K562 (cell line): ENCODE results near the gene ERC2. TPM values are rescaled to one million over a fixed set of nuclear protein-coding genes. Genes with fewer than 3 reads are reported as not detected.

Source experiments
- ATAC-seq: fragments of 200-7000 bp; cut with Tn5 transposase; 3 replicates; pipeline ENCODE4 v1.9.1; 2020; ENCODE audit warnings: moderate library complexity
- BruUV-seq: library from RNA; stranded (reverse); fragments of 400-500 nt; replicated peaks from 2 replicates; lab custom pipeline; 2021; lab: Mats Ljungman, UMichigan
- CTCF ChIA-PET: fragments of 300-600 bp; formaldehyde crosslinking; extraction: SDS; loops from one replicate; lab custom pipeline; 2021; ENCODE audit warnings: low intra/inter-chr PET ratio; lab: Yijun Ruan, JAX
- POLR2A ChIA-PET: fragments of 300-600, 350-650 bp; sonication (Branson Sonifier 250); formaldehyde crosslinking; extraction: SDS; loops from one replicate; lab custom pipeline; 2021; ENCODE audit warnings: antibody characterized with exemption, inconsistent platforms; lab: Yijun Ruan, JAX
- DNase-seq, 4 experiments: peaks; one replicate each; pipeline versions ENCODE4 v3.0.0 to v3.0.0-alpha.2; 2011 to 2018; ENCODE audit warnings: low spot score in 3 of 4, mixed read lengths in 3 of 4; ENCODE audit errors: extremely low read depth in 1 of 4
- FAIRE-seq: peaks from 2 replicates; lab custom pipeline; 2011; peaks lifted over from hg19 to GRCh38; lab: Jason Lieb, UNC
- H2AFZ ChIP-seq: 2 replicates; pipeline ENCODE4 v1.6.0; 2011; ENCODE audit warnings: low read depth, low read length, control low read depth, inconsistent platforms
- H3K27ac ChIP-seq: fragments of 200-600 bp; 3 replicates; pipeline ENCODE4 v1.8.0; 2011; ENCODE audit warnings: low read depth, mild to moderate bottlenecking, control low read depth, inconsistent platforms, low read length, moderate library complexity, mixed read lengths; ENCODE audit errors: extremely low read depth
- H3K27me3 ChIP-seq, 2 experiments: fragments of 300-600 bp in 1 of 2; 2 replicates in 1 of 2; 3 replicates in 1 of 2; pipeline versions ENCODE4 v1.6.0 to v1.8.0; 2011; ENCODE audit warnings: inconsistent platforms in 2 of 2, low read length in 2 of 2, mild to moderate bottlenecking in 1 of 2, mixed read lengths in 1 of 2, moderate library complexity in 1 of 2; ENCODE audit not compliant: control insufficient read depth in 2 of 2, insufficient read depth in 2 of 2
- H3K36me3 ChIP-seq: fragments of 300-600 bp; 3 replicates; pipeline ENCODE4 v1.8.0; 2011; ENCODE audit warnings: mild to moderate bottlenecking, low read length, inconsistent platforms; ENCODE audit not compliant: control insufficient read depth, insufficient read depth
- H3K4me1 ChIP-seq, 2 experiments: fragments of 200-600 bp in 1 of 2; replicated peaks in 1 of 2; 2 replicates in 1 of 2; 3 replicates in 1 of 2; pipeline versions ENCODE4 v1.5.1 to v1.8.0; 2011; ENCODE audit warnings: inconsistent platforms in 2 of 2, low read length in 2 of 2, mild to moderate bottlenecking in 1 of 2, mixed read lengths in 1 of 2, moderate library complexity in 1 of 2; ENCODE audit not compliant: control insufficient read depth in 2 of 2, insufficient read depth in 2 of 2
- H3K4me2 ChIP-seq: 2 replicates; pipeline ENCODE4 v1.6.1; 2011; ENCODE audit warnings: low read length, control low read depth, inconsistent platforms, mixed read lengths; ENCODE audit not compliant: insufficient read depth
- H3K4me3 ChIP-seq: fragments of 200-600 bp; sonication (generic), shearing (Covaris generic); 2 replicates; pipeline ENCODE4 v1.5.1; 2016; ENCODE audit warnings: control low read depth, inconsistent platforms
- H3K79me2 ChIP-seq: fragments of 200-600 bp; 3 replicates; pipeline ENCODE4 v1.8.0; 2011; ENCODE audit warnings: low read length, inconsistent platforms; ENCODE audit not compliant: control insufficient read depth, insufficient read depth
- H3K9ac ChIP-seq, 2 experiments: 2 replicates each; pipeline versions ENCODE4 v1.6.0 to v1.6.1; 2011; ENCODE audit warnings: low read depth in 2 of 2, low read length in 2 of 2, control low read depth in 1 of 2, inconsistent platforms in 1 of 2, mild to moderate bottlenecking in 1 of 2, mixed read lengths in 1 of 2; ENCODE audit not compliant: insufficient read depth in 1 of 2
- H3K9me1 ChIP-seq: one replicate; pipeline ENCODE4 v1.6.0; 2011; ENCODE audit warnings: inconsistent platforms, mild to moderate bottlenecking, low read length, moderate library complexity; ENCODE audit not compliant: control insufficient read depth, insufficient read depth
- H3K9me3 ChIP-seq: replicated peaks from 2 replicates; pipeline ENCODE4 v1.5.1; 2011; ENCODE audit warnings: low read depth, low read length, inconsistent platforms; ENCODE audit not compliant: control insufficient read depth, insufficient read depth
- H4K20me1 ChIP-seq: replicated peaks from 2 replicates; pipeline ENCODE4 v1.6.1; 2011; ENCODE audit warnings: low read length, inconsistent platforms, mixed read lengths; ENCODE audit not compliant: control insufficient read depth, insufficient read depth
- CEBPG ChIP-seq, 3 experiments: fragments of 200-800 bp in 1 of 3; sonication (Bioruptor generic) in 1 of 3; sonication (generic) in 1 of 3; formaldehyde crosslinking in 1 of 3; IDR thresholded peaks in 2 of 3; conservative IDR thresholded peaks in 1 of 3; 2 replicates each; pipeline versions ENCODE4 v1.6.1 to v1.8.0; 2016 to 2022; ENCODE audit warnings: missing compliant biosample characterization in 2 of 3, missing genetic modification characterization in 2 of 3, mild to moderate bottlenecking in 1 of 3, missing genetic modification reagents in 1 of 3
- CSDE1 ChIP-seq, 2 experiments: fragments of 450-650 bp; IDR thresholded peaks; 2 replicates each; pipeline ENCODE4 v1.6.1; 2016; ENCODE audit warnings: mild to moderate bottlenecking in 1 of 2
- EHMT2 ChIP-seq: fragments of 450-650 bp; IDR thresholded peaks from 2 replicates; pipeline ENCODE4 v1.6.1; 2018; ENCODE audit warnings: antibody characterized with exemption
- EP300 ChIP-seq: IDR thresholded peaks from 2 replicates; pipeline ENCODE4 v1.6.1; 2012; ENCODE audit warnings: low read length, improper control_type of control experiment
- GATAD2B ChIP-seq: fragments of 450-650 bp; IDR thresholded peaks from 2 replicates; pipeline ENCODE4 v1.6.1; 2017; ENCODE audit warnings: mild to moderate bottlenecking, borderline replicate concordance
- NFATC3 ChIP-seq: fragments of 450-650 bp; IDR thresholded peaks from 2 replicates; pipeline ENCODE4 v1.6.1; 2017; ENCODE audit warnings: mild to moderate bottlenecking
- NR4A1 ChIP-seq, 2 experiments: fragments of 250-450 bp in 1 of 2; fragments of 450-650 bp in 1 of 2; sonication (Bioruptor Pico) in 1 of 2; IDR thresholded peaks; 2 replicates each; pipeline versions ENCODE4 v1.4.0 to v1.6.1; 2016 to 2020; ENCODE audit warnings: mild to moderate bottlenecking in 2 of 2, missing compliant biosample characterization in 1 of 2, missing genetic modification characterization in 1 of 2, moderate library complexity in 1 of 2
- RBM14 ChIP-seq: fragments of 200-400 bp; formaldehyde crosslinking; IDR thresholded peaks from 2 replicates; pipeline ENCODE4 v1.6.1; 2018; ENCODE audit warnings: low read depth, mild to moderate bottlenecking, low read length, moderate library complexity, borderline replicate concordance; ENCODE audit not compliant: insufficient read depth
- SAFB ChIP-seq: fragments of 200-400 bp; formaldehyde crosslinking; IDR thresholded peaks from 2 replicates; pipeline ENCODE4 v1.6.1; 2017; ENCODE audit warnings: low read depth, low read length, borderline replicate concordance
- SNIP1 ChIP-seq: fragments of 450-650 bp; IDR thresholded peaks from 2 replicates; pipeline ENCODE4 v1.7.1; 2017; ENCODE audit warnings: low read depth, mild to moderate bottlenecking
- SRSF3 ChIP-seq: fragments of 200-400 bp; formaldehyde crosslinking; IDR thresholded peaks from 2 replicates; pipeline ENCODE4 v1.6.1; 2016; ENCODE audit warnings: mild to moderate bottlenecking, low read length, moderate library complexity; ENCODE audit not compliant: insufficient read depth
- ZFP1 ChIP-seq: fragments of 450-650 bp; formaldehyde crosslinking; IDR thresholded peaks from 2 replicates; pipeline ENCODE4 v1.4.0; 2020; ENCODE audit warnings: mild to moderate bottlenecking, mixed read lengths
- ZNF165 ChIP-seq: fragments of 250-450 bp; sonication (Bioruptor Pico); IDR thresholded peaks from 2 replicates; pipeline ENCODE4 v1.4.0; 2020; ENCODE audit warnings: borderline replicate concordance
- in situ Hi-C: fragments of 300-500 bp; cut with MboI; formaldehyde crosslinking; loops from 4 replicates; pipeline ENCODE4 v1.15.0; 2018; ENCODE audit warnings: inconsistent platforms, mixed read lengths
- intact Hi-C: fragments of 100-400 bp; cut with micrococcal nuclease; formaldehyde crosslinking; loops from 2 replicates; pipeline ENCODE4 v1.14.2; 2022
- polyA plus RNA-seq, 8 experiments: library from polyadenylated mRNA; depleted of rRNA in 4 of 8; stranded (reverse) in 5 of 8; unstranded in 3 of 8; fragments of >200 nt; fragmentation: Nextera tagmentation in 2 of 8; fragmentation: Illumina TruSeq in 1 of 8; extraction: Ambion mirVana in 2 of 8; extraction: Trizol in 1 of 8; gene quantifications; 2 replicates each; pipeline versions ENCODE4 v1.2.1 to v1.2.3, GENCODE V29; 2011 to 2014; ENCODE audit warnings: inconsistent platforms in 1 of 8, missing spikeins in 1 of 8
- total RNA-seq, 7 experiments: library from RNA; depleted of rRNA in 6 of 7; stranded (reverse); fragments of >200 nt in 6 of 7; fragmentation: Illumina TruSeq in 2 of 7; extraction: Trizol in 2 of 7; gene quantifications; 2 replicates each; pipeline versions ENCODE4 v1.2.1 to v1.2.3, GENCODE V29; 2011 to 2021; ENCODE audit warnings: low replicate concordance in 1 of 7
- TF ChIP-seq, protein P1 (sequence below): fragments of 450-650 bp; IDR thresholded peaks from 2 replicates; pipeline ENCODE4 v1.6.1; 2018; ENCODE audit warnings: mild to moderate bottlenecking, low read depth; ENCODE audit not compliant: partially characterized antibody
- TF ChIP-seq, protein P2 (sequence below): fragments of 250-450 bp; sonication (Bioruptor Pico); IDR thresholded peaks from 2 replicates; pipeline ENCODE4 v1.8.0; 2021; ENCODE audit warnings: borderline replicate concordance, mild to moderate bottlenecking, moderate library complexity; ENCODE audit not compliant: poor library complexity, severe bottlenecking
- TF ChIP-seq, protein P3 (sequence below): fragments of 250-450 bp; sonication (Bioruptor Pico); IDR thresholded peaks from 2 replicates; pipeline ENCODE4 v1.5.0; 2020; ENCODE audit warnings: mild to moderate bottlenecking

The ERC2 gene
- total and polyA plus RNA-seq, 9 of the 15 experiments (the other 6 are each of a cell fraction or from before 2014, with no cell fraction given): 0.04 to 0.18 (median 0.07) TPM; not detected in 2

DNA sequence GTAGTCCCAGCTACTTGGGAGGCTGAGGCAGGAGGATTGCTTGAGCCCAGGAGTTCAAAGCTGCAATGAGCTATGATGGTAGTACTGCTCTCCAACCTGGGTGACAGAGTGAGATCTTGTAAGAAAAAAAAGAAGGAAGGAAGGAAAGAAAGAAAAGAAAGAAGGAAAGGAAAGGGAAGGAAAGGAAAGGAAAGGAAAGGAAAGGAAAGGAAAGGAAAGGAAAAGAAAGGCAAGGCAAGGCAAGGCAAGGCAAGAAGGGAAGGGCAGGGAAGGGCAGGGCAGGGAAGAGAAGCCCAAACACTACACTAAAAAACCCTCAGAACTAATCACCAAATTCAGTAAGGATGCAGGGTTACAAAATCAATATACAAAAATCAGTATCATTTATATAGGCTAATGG is 341.6 kb downstream of the ERC2 start:
- POLR2A ChIA-PET: no interaction called here
- FAIRE-seq (no peak), ATAC-seq (no peak), DNase-seq (no peak)
- CTCF ChIA-PET: no interaction called here
- Histone ChIP-seq H4K20me1 (no peaks in the 10 kb centered on the region), H3K79me2 (no peaks in the 10 kb centered on the region), H3K4me1 (no peaks in the 10 kb centered on the region), H3K27ac (no peak overlapping the region), H3K27me3 (no peaks in the 10 kb centered on the region), H3K36me3 (no peaks in the 10 kb centered on the region), H3K4me2 (no peak overlapping the region), H3K9me3 (no peaks in the 10 kb centered on the region), H3K9me1 (no peaks in the 10 kb centered on the region), H3K9ac (no peak overlapping the region), H3K4me3 (no peak overlapping the region), H2AFZ (no peak overlapping the region)
- intact Hi-C loops (no loop called here), in situ Hi-C loops (no loop called here)
- BruUV-seq: no TSS peak
- TF ChIP-seq, protein P1, sequence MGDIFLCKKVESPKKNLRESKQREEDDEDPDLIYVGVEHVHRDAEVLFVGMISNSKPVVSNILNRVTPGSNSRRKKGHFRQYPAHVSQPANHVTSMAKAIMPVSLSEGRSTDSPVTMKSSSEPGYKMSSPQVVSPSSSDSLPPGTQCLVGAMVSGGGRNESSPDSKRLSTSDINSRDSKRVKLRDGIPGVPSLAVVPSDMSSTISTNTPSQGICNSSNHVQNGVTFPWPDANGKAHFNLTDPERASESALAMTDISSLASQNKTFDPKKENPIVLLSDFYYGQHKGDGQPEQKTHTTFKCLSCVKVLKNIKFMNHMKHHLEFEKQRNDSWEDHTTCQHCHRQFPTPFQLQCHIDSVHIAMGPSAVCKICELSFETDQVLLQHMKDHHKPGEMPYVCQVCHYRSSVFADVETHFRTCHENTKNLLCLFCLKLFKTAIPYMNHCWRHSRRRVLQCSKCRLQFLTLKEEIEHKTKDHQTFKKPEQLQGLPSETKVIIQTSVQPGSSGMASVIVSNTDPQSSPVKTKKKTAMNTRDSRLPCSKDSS: no peak
- TF ChIP-seq GATAD2B (no peak), NFATC3 (no peak), CSDE1 (IDR thresholded peaks at IDR 0.05) (no peak), EHMT2 (no peak), ZFP1 (CRISPR knock-in tag) (no peak), SRSF3 (no peak), ZNF165 (CRISPR knock-in tag) (no peak), EP300 (no peak), NR4A1 (CRISPR knock-in tag; IDR thresholded peaks at IDR 0.05) (no peak), NR4A1 (tag; IDR thresholded peaks at IDR 0.05) (no peak), SAFB (no peak), RBM14 (no peak), CEBPG (CRISPR knock-in tag; IDR thresholded peaks at IDR 0.05) (no peak), CEBPG (tag; conservative IDR thresholded peaks at IDR 0.05 in 1 of 2, IDR thresholded peaks at IDR 0.05 in 1 of 2) (no peak), SNIP1 (no peak)
- TF ChIP-seq, protein P2, sequence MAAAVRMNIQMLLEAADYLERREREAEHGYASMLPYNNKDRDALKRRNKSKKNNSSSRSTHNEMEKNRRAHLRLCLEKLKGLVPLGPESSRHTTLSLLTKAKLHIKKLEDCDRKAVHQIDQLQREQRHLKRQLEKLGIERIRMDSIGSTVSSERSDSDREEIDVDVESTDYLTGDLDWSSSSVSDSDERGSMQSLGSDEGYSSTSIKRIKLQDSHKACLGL (CRISPR knock-in tag): no peak
- TF ChIP-seq, protein P3, sequence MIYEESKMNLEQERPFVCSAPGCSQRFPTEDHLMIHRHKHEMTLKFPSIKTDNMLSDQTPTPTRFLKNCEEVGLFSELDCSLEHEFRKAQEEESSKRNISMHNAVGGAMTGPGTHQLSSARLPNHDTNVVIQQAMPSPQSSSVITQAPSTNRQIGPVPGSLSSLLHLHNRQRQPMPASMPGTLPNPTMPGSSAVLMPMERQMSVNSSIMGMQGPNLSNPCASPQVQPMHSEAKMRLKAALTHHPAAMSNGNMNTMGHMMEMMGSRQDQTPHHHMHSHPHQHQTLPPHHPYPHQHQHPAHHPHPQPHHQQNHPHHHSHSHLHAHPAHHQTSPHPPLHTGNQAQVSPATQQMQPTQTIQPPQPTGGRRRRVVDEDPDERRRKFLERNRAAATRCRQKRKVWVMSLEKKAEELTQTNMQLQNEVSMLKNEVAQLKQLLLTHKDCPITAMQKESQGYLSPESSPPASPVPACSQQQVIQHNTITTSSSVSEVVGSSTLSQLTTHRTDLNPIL (CRISPR knock-in tag): no peak
